Non-pigmented ciliary epithelial cell (primary cell): Measurements from ENCODE around the gene ADAMTS10.
"Not testable (repeated sequence)": the region's sequence is repeated elsewhere in the genome, so short reads cannot be mapped to it uniquely, and the experiment has no call there.

Source experiments
- DNase-seq: peaks from one replicate; pipeline ENCODE4 v3.0.0-alpha.2; 2010; ENCODE audit warnings: low read depth

ADAMTS10 gene

DNA sequence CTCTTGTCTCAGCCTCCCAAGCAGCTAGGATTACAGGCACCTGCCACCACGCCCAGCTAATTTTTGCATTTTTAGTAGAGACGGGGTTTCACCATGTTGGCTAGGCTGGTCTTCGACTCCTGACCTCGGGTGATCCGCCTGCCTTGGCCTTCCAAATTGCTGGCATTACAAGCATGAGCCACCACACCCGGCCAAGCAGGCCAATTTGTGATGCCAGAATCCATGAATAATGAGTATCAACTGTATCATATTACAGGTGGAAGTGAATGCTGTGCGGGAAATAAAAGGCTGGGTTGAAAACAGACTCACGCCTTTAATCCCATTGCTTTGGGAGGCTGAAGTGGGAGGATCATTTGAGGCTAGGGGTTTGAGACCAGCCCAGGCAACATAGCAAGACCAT lies 16.3 kb upstream of the ADAMTS10 start:
- no peak for DNase-seq

DNA sequence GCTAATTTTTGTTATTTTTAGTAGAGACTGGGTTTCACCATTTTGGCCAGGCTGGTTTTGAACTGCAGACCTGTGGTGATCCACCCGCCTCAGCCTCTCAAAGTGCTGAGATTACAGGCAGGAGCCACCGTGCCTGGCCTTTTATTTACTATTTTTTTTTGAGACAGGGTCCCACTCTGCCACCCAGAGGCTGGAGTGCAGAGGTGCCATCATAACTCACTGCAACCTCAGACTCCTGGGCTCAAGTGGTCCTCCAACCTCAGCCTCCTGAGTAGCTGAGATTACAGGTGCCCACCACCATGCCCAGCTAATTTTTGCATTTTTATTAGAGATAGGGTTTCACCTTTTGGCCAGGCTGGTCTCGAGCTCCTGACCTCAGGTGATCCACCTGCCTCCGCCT lies 12.4 kb upstream of the ADAMTS10 start:
- not testable (repeated sequence) for DNase-seq

GRCh38 chr19:8618751-8619150 lies 8.2 kb upstream of the ADAMTS10 start:
- DNase-seq: no peak

DNA sequence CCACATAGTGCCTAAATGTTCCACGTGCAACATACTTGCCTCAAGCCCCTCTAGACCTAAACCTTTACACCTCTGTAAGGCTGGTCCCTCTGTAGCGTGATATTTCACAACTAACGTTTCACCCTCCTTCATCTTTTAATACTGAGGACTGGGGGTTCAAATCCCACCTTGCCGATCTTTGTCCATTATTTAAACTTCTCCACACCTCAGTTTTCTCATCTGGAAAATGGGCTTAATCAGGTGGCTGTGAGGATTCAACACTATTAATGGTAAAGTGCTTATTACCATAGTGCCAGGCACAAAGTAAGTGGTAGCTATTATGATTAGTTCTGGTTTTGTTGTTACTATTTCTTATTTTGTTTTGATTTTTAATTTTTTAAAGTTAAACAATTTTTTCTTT lies 7.5 kb upstream of the ADAMTS10 start:
- DNase-seq: no peak

DNA sequence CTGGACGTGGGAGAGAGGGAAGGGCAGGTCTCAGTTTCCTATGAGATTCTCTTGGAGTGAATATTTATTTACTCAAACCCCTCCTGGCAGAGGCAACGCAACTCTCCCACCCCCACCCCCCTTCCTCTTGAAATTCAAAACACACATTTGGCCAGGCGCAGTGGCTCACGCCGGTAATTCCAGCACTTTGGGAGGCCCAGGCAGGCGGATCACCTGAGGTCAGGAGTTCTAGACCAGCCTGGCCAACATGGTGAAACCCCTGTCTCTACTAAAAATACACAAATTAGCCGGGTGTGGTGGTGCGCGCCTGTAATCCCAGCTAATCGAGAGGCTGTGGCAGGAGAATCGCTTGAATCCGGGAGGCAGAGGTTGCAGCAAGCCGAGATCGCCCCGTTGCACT lies 6.8 kb upstream of the ADAMTS10 start:
- not testable (repeated sequence) for DNase-seq

DNA sequence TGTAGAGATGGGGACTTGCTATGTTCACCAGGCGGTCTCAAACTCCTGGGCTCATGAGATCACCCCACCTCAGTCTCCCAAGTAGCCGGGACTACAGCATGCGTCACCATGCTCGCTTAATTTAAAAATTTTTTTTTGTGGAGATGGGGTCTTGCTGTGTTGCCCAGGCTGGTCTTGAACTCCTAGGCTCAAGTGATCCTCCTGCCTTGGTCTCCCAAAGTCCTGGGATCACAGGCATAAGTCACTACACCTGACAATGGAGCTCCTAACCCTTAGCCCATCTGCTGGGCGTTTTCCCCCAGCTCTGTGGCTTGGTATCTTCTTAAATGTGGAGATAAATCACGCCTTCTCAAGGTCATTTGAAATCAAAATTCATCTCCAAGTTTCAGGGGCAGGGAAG lies 6.3 kb upstream of the ADAMTS10 start:
- DNase-seq: no peak

DNA sequence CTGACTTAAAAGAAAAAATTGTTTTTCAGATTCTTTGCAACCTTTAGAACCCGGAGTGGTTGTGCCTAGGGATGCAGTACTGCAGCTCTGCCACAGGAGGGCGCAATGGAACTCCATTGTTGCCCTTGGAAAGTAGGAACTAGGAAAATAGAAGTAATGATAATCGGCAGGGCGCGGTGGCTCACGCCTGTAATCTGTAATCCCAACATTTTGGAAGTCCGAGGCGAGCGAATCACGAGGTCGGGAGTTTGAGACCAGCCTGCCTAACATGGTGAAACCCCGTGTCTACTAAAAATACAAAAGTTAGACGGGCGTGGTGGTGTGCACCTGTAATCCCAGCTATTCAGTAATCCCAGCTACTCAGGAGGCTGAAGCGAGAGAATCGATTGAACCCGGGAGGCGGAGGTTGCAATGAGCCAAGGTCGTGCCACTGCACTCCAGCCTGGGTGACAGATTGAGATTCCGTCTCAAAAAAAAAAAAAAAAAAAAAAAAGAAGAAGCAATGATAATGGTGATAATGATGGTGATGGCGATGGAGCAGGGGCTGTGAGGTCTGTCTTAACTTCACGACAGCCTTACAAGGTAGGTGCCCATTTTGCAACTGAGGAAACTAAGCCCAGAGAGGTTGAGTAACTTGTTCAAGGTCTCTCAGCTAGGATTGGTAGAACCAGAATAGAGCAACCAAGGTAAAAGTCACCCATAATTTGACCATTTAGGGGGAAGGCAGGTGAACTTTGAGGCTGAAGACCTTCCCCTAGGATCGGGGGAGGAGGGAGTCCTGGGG lies 5.5 kb upstream of the ADAMTS10 start:
- no peak for DNase-seq

DNA sequence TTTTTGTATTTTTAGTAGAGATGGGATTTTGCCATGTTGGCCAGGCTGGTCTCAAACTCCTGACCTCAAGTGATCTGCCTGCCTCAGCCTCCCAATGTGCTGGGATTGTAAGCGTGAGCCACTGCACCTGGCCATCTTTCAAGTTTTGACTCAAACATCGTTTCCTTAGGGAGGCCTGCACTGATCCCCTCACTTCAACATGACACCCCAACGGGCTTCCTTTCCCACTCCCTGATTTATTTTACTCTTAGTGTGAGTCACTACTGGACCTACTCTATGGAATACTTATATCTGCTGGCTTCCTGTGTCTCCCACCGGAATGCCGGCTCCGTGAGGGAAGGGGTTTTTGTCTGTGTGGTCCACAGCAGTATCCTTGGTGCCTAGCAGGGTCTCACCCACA lies 4.5 kb upstream of the ADAMTS10 start:
- DNase-seq: no peak

GRCh38 chr19:8614455-8614854 lies 3.9 kb upstream of the ADAMTS10 start:
- no peak for DNase-seq

DNA sequence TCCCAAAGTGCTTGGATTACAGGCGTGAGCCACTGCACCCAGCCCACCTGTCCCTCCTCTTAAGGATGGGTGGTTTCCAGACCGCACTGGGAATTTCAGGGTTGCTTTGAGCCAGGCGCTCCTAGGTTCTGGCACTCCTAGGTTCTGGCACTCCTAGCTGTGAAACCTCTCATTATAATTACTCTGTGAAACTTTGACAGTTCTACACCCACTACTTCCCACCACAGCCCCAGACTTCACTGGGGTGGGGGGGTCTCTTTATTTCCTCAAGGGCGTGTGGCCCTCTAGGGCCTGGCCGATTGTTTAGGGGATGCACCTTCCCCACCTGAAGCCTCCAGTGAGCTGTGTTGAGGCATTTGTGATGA lies 2.3 kb upstream of the ADAMTS10 start:
- no peak for DNase-seq

DNA sequence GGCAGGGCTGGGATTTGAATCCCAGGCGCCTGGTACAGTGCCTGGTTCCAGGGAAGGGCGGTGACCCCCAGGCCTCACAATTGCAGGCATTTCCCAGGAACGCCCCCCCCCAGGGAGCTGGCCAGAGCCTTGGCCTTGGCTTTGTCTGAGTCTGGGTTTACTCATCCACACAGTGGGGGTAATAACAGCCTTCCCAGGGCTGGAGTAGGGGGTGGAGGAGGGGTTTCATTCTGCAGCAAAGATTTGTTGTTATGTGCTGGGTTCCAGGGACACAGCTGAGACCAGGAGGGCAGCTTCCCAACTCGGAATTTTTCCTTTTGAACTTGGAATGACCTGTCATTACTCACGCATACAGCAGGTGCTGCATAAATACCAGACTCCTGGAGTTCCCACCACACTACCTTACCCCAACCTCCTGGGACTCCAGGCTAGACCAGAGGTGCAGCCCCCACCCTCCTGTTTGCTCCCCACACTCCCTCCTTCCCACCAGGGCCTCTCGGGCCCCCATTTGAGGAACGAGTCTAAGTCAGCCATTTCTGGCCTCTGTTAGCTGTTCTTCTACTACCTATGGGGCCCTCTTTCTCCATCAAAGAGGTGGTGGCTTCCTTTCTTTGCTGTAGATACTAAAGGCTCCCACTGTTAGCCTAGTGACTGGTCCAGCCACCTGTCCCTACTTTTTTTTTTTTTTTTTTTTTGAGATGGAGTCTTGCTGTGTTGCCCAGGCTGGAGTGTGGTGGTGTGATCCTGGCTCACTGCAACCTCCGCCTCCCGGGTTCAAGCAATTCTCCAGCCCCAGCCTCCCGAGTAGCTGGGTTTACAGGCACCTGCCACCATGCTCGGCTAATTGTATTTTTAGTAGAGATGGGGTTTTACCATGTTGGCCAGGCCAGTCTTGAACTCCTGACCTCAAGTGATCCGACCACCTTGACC lies 1.6 kb upstream of the ADAMTS10 start:
- peak; percentile 45 for DNase-seq

DNA sequence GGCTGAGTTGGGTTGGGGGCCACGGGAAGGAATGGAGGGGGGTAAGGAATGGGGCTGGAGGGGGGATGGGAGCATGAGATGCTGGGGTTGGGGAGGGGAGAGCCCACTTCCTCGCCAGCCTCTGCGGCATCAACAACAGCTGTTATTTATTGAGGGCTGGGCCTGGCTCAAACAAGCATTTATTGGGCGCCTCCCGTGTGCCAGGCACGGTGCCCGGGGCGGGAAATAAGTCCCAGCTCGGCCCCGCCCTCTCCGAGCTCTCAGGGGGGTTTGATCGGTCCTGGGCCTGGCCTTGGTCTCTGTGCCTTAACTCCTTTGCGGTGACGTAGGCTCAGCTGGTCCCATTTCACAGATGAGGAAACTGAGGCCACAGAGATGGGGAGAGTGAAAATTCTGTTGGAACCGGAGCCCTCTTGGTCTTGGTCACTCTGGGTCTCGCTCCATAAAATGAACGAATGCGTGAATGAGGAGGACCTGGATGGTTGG lies 919 bp upstream of the ADAMTS10 start:
- DNase-seq: no peak

DNA sequence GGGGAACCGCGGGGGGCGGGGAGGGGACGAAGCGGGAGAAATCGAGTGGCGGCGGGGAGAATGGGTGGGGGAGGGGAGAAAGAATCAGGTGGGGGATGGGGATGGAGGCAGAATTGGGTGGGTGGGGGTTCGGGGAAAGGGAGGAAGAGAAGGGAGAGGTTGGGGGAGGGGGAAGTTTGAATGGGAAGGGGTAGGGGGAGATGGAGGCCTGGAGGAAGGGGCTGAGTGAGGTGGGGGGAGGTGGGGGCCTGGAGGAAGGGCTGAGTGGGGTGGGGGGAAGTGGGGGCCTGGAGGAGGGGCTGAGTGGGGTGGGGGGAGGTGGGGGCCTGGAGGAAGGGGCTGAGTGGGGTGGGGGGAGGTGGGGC lies 403 bp upstream of the ADAMTS10 start:
- DNase-seq: no peak

DNA sequence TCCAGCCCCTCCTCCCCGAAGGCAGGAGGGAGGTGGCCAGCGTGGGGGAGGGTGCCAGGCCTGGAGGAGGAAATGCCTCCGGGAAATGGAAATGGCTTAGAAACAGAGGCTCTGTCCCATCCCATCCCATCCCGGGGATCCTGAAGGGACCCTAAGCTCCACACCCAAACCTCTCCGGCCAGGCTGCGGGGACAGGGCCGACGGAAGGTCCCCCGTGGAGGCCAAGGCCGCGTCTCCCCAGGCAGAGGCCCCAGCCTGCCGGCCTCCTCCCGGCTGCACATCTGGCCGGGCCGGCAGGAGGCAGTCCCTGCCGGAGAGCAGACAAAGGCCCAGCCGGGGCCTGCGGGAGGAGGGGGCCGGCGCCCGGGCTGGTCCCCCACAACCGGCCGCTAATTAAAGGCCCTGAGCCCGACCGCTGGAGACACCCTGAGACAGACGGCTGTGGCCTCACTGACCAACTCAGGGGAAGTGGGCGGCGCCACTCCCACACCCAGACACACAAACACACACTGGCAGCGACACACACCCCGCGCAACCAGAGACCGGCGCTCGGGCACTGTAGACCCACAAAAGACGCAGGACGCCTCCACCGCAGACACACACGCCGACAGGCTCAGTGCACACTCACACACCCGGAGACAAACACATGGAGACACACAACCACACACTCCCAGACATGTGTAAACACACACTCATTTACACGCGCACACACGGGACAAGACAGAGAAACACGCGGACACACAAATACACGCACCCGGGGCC lies 1.1 kb downstream of the ADAMTS10 start:
- no peak for DNase-seq

DNA sequence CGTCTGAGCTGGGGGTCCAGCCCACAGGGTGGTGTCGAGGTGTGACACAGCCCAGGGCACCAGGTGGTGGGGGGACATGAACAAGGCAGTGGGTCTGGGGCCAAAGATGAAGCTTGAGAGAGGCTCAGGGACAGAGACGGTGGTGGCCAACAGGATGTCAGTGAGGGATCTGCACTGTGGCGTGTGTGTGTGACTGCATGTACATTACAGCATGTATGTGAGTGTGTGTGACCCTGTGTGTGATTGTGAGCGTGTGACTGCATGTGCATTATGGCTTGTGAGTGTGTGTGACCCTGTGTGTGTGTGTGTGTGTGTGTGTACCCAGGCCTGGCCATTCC lies 1.6 kb downstream of the ADAMTS10 start:
- DNase-seq: no peak

- no peak for DNase-seq
Measured at GRCh38 chr19:8607386-8607785, 3.1 kb downstream of the ADAMTS10 start.

- DNase-seq: no peak
Measured at GRCh38 chr19:8605514-8605913, 5.0 kb downstream of the ADAMTS10 start.

DNA sequence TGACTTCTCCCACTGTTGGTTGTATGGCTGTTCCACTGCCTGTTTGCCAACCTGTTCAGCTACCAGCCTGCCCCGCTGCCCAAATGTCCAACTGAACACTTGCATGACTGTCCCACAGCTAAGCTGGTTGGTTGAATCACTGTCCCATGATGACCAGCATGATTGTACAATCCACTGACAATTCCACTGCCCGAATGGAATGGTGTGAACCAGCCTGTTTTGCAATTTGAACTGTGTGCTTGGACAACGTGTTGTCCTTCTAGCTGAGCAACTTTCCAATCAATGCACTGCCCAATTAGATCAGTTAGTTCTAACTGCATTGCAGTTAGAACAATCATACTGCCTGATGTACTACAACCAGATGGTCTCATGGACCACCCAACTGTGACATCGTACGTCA lies 8.7 kb downstream of the ADAMTS10 start:
- no peak for DNase-seq

GRCh38 chr19:8600816-8601215 lies 9.7 kb downstream of the ADAMTS10 start:
- DNase-seq: no peak

GRCh38 chr19:8600064-8600463 lies 10.5 kb downstream of the ADAMTS10 start:
- DNase-seq: no peak

- DNase-seq: no peak
Measured at GRCh38 chr19:8596168-8596567, 14.3 kb downstream of the ADAMTS10 start.

DNA sequence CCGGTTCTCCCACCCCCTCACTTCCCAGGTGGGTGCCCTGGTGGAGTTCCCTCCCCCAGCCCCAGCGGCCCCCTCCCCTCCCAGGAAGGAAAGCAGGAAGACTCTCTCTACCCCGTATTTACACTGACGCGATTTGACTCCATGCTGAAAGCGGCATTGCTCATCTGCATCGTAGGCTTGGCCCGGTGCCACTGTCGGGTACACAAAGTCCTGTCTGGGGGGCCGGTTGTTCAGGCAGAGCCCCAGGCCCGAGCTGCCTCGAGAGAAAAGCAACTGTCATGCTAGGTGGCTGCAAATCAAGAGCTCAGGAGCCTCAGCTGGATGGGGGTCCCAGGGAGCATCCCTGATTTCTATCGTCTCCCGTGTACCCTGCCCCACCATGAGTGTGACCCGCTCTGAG lies 14.9 kb downstream of the ADAMTS10 start:
- no peak for DNase-seq

GRCh38 chr19:8593931-8594330 lies 16.6 kb downstream of the ADAMTS10 start:
- no peak for DNase-seq
